Measurements from ENCODE around the gene CTNS. TPM values are rescaled to one million over a fixed set of nuclear protein-coding genes. Genes with fewer than 3 reads are reported as not detected.

Gene CTNS
- total RNA-seq, 1 experiment from 2014 or later = 5.1 TPM

DNA sequence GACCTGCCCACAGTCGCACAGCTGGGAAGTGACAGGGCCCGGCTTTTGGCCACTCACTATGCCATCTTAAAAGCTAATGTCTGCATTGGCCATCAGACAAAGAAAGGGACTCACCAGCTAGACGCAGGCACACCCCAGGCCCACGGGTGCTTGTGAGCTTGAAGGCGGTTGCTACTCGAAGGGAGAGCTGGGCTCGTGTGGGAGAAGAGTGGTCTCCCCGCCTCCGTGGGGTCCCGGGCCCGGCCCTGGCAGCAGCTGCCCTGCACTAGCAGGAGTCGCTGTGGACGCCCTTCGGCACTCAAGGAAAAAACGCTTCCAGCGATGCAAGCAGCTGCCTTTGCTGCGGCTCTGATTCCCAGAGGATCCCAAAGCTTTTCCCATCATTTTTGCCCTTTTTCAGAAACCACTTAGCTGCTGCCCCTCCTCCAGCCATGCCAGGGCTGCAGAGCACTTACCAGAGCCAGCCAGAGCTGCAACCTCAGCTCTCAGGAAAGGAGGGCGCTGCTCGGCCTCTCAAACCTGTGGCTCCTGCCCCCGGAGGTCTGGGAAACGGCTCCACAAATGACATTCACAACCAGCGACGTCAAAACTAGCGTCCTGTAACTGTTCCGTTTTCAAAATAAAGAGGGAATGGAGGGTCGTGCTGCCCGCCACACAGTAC, 39.6 kb upstream of the CTNS start:
- intact Hi-C loops (cut with micrococcal nuclease; ENCODE audit: unreplicated experiment) = no loop called here
- no peak for TF ChIP-seq CTCF (IDR thresholded peaks at IDR 0.05; ENCODE audit: unreplicated experiment)
- Mint-ChIP-seq H3K27me3 (ENCODE audit: unreplicated experiment) (no peaks in the 10 kb centered on the region), H3K4me1 (ENCODE audit: low read depth, unreplicated experiment) (no peaks in the 10 kb centered on the region), H3K27ac (ENCODE audit: unreplicated experiment) (no peak overlapping the region), H3K4me3 (ENCODE audit: low read depth, unreplicated experiment) (no peak overlapping the region), H3K36me3 (ENCODE audit: insufficient read depth, unreplicated experiment) (no peaks in the 10 kb centered on the region), H3K9me3 (ENCODE audit: low read depth, unreplicated experiment) (no peaks in the 10 kb centered on the region)
- CTCF ChIA-PET = no interaction called here
- no peak for DNase-seq
- BruUV-seq (replicated peaks) = no TSS peak

DNA sequence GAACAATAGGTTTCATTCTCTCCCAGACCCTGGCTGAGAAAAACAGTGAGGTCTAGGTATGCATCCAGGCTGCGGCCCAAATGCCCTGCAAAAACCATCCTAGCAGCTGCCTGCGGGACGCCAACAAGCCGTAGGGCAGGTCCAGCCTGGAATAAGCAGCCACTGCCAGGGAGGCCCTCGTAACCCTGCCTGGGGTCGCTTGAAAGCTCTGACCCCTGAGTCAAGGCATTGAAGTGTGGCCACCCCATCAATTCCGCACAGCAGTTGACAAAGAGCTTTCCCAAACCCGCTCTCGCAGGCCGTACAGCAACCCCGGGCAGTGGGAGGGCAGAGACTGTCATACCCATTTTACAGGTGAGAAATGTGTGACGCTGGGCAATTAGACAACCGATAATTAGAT, 38.5 kb upstream of the CTNS start:
- Mint-ChIP-seq H3K27me3 (ENCODE audit: unreplicated experiment) (no peaks in the 10 kb centered on the region), H3K4me1 (ENCODE audit: low read depth, unreplicated experiment) (no peaks in the 10 kb centered on the region), H3K27ac (ENCODE audit: unreplicated experiment) (no peak overlapping the region), H3K36me3 (ENCODE audit: insufficient read depth, unreplicated experiment) (no peaks in the 10 kb centered on the region), H3K9me3 (ENCODE audit: low read depth, unreplicated experiment) (no peaks in the 10 kb centered on the region), H3K4me3 (ENCODE audit: low read depth, unreplicated experiment) (no peak overlapping the region)
- no TSS peak for BruUV-seq (replicated peaks)
- CTCF ChIA-PET = no interaction called here
- intact Hi-C loops (cut with micrococcal nuclease; ENCODE audit: unreplicated experiment) = no loop called here
- no peak for TF ChIP-seq CTCF (IDR thresholded peaks at IDR 0.05; ENCODE audit: unreplicated experiment)
- DNase-seq = no peak

DNA sequence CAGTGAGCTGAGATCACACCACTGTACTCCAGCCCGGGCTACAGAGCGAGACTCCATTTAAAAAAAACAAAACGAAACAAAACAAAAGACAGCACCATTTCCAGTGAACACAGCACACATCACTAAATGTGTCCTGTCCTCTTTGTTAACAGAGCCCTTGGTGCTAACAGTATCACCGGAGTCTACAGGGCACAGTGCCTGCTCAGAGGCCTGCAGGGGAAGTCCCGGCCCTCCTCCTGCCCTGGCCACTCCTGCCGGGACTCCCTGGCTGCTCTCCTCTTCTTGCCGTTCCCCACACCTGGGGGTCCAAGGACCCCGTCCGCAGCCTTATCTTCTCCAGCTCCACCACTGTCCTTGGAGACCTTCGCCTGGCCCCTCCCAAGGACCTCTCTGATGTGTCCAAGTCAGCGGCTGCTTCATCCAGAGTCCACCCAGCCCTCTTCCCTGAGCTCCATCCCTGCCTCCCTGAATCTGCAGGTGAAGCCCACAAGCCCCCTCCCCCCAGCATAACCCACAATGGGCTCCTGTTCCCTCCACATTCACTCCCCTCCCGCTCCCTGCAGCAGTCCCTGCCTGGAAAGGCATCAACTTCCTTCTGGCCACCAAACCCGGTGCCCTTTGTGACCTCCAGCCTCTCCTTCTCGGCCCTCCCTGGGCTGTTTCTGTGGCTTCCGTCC, 35.9 kb upstream of the CTNS start:
- H3K9me3 Mint-ChIP-seq (ENCODE audit: low read depth, unreplicated experiment) = no peaks in the 10 kb centered on the region
- no peak for DNase-seq
- no TSS peak for BruUV-seq (replicated peaks)
- CTCF ChIA-PET = no interaction called here
- H3K27me3 Mint-ChIP-seq (ENCODE audit: unreplicated experiment) = no peaks in the 10 kb centered on the region
- H3K36me3 Mint-ChIP-seq (ENCODE audit: insufficient read depth, unreplicated experiment) = no peaks in the 10 kb centered on the region
- no peak for TF ChIP-seq CTCF (IDR thresholded peaks at IDR 0.05; ENCODE audit: unreplicated experiment)
- no peak overlapping the region for H3K27ac Mint-ChIP-seq (ENCODE audit: unreplicated experiment)
- no peak overlapping the region for H3K4me3 Mint-ChIP-seq (ENCODE audit: low read depth, unreplicated experiment)
- no peaks in the 10 kb centered on the region for H3K4me1 Mint-ChIP-seq (ENCODE audit: low read depth, unreplicated experiment)
- intact Hi-C loops (cut with micrococcal nuclease; ENCODE audit: unreplicated experiment) = no loop called here

DNA sequence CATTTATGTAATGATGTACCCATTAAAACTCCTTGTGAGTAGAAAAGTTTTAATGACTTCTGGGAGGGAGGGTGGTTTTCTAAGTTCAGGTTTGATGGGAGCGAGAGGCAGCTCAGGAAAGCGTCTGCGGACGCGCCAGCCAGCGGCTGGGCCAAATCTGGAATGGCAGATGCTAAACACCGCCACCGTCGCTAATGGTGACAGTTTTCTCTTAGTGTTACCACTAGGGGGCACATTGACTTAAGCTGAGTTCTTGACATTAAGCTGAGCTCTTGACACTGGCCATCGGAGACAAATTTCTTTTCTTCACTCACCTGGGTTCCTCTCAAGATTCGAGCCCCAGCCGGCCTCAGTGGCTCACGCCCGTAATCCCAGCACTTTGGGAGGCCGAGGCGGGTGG, 34.1 kb upstream of the CTNS start:
- H3K9me3 Mint-ChIP-seq (ENCODE audit: low read depth, unreplicated experiment) = no peaks in the 10 kb centered on the region
- CTCF ChIA-PET = no interaction called here
- DNase-seq = no peak
- no TSS peak for BruUV-seq (replicated peaks)
- H3K36me3 Mint-ChIP-seq (ENCODE audit: insufficient read depth, unreplicated experiment) = no peaks in the 10 kb centered on the region
- no peaks in the 10 kb centered on the region for H3K27me3 Mint-ChIP-seq (ENCODE audit: unreplicated experiment)
- H3K27ac Mint-ChIP-seq (ENCODE audit: unreplicated experiment) = no peak overlapping the region
- no peaks in the 10 kb centered on the region for H3K4me1 Mint-ChIP-seq (ENCODE audit: low read depth, unreplicated experiment)
- intact Hi-C loops (cut with micrococcal nuclease; ENCODE audit: unreplicated experiment) = no loop called here
- H3K4me3 Mint-ChIP-seq (ENCODE audit: low read depth, unreplicated experiment) = no peak overlapping the region
- no peak for TF ChIP-seq CTCF (IDR thresholded peaks at IDR 0.05; ENCODE audit: unreplicated experiment)

All from Calu3 (cell line).